T-helper 1 cell treated with Interleukin-12 subunit alpha and Interleukin-12 subunit beta and Interleukin-4 antibody, amounts not matched to agents 30 ng/mL and 1 ng/mL, for 36 hours (primary cell): Measurements from ENCODE around the gene MAFF. TPM values are rescaled to one million over a fixed set of nuclear protein-coding genes. Genes with fewer than 3 reads are reported as not detected.

Experiments used
- total RNA-seq: library from RNA; stranded (reverse); gene quantifications from 2 replicates; pipeline ENCODE4 v1.2.3, GENCODE V29; 2022

The MAFF gene
- total RNA-seq, 1 donor from 2014 or later = 5.2 TPM

Other genes with a start within 250 kb of the MAFF start
- not detected in 2 replicates for gene C22orf23, start 248.4 kb upstream of the MAFF start, total RNA-seq
- 71.7 and 75.6 TPM in 2 replicates for gene POLR2F, start 248.3 kb upstream of the MAFF start, total RNA-seq
- not detected in 2 replicates for gene SOX10, start 217.4 kb upstream of the MAFF start, total RNA-seq
- 10.3 and 13.0 TPM in 2 replicates for gene PICK1, start 144.6 kb upstream of the MAFF start, total RNA-seq
- gene SLC16A8, start 117.8 kb upstream of the MAFF start, total RNA-seq = not detected in 2 replicates
- 0.61 and 0.78 TPM in 2 replicates for gene BAIAP2L2, start 91.3 kb upstream of the MAFF start, total RNA-seq
- 48.7 and 49.7 TPM in 2 replicates for gene PLA2G6, start 20.2 kb upstream of the MAFF start, total RNA-seq
- gene TMEM184B, start 71.0 kb downstream of the MAFF start, total RNA-seq = 45.9 and 46.2 TPM in 2 replicates
- 100 and 106 TPM in 2 replicates for gene CSNK1E, start 115.4 kb downstream of the MAFF start, total RNA-seq